Right atrium auricular region (tissue), 2 donors: ENCODE results near the gene OLFML2B. TPM values are rescaled to one million over a fixed set of nuclear protein-coding genes. Genes with fewer than 3 reads are reported as not detected.

ENCODE experiments used
- DNase-seq: peaks from one replicate; pipeline ENCODE4 v3.0.0-alpha.2; 2019; ENCODE audit warnings: low spot score
- H3K27ac ChIP-seq, 2 donors: fragments of 200-600 bp; sonication (generic); 1 replicate in 1 of 2; 2 replicates in 1 of 2; pipeline ENCODE4 v1.5.1; 2016 to 2019
- H3K27me3 ChIP-seq, 2 donors: fragments of 200-600 bp; sonication (generic); one replicate each; pipeline versions ENCODE4 v1.5.1 to v1.6.0; 2017 to 2019
- H3K36me3 ChIP-seq: fragments of 200-600 bp; sonication (generic); one replicate; pipeline ENCODE4 v1.5.1; 2016
- H3K4me1 ChIP-seq, 2 donors: fragments of 200-600 bp; sonication (generic); one replicate each; pipeline versions ENCODE4 v1.5.1 to v1.6.0; 2017 to 2019
- H3K4me3 ChIP-seq, 2 donors: fragments of 200-600 bp; sonication (generic); 1 replicate in 1 of 2; 2 replicates in 1 of 2; pipeline ENCODE4 v1.5.1; 2017 to 2019; ENCODE audit warnings: mild to moderate bottlenecking in 1 of 2, moderate library complexity in 1 of 2
- H3K9me3 ChIP-seq, 2 donors: fragments of 200-600 bp; sonication (generic); one replicate each; pipeline ENCODE4 v1.5.1; 2019
- CTCF ChIP-seq, 2 donors: fragments of 200-600 bp; sonication (generic); IDR thresholded peaks; one replicate each; pipeline ENCODE4 v1.5.1; 2019; ENCODE audit warnings: antibody characterized with exemption in 2 of 2
- total RNA-seq, 2 donors: library from RNA; depleted of rRNA; stranded (reverse); fragments of >200 nt; gene quantifications; one replicate each; pipeline ENCODE4 v1.1.0, GENCODE V29; 2016

Gene OLFML2B
- total RNA-seq, 2 donors from 2014 or later: 4.5 to 9.2 TPM

GRCh38 chr1:161999301-162000052 is 24.2 kb downstream of the OLFML2B start:
- no peak overlapping the region for H3K27ac ChIP-seq
- no peaks in the 10 kb centered on the region for H3K36me3 ChIP-seq
- no peak overlapping the region for H3K4me3 ChIP-seq
- TF ChIP-seq CTCF (IDR thresholded peaks at IDR 0.05): no peak
- no peaks in the 10 kb centered on the region for H3K27me3 ChIP-seq
- no peaks in the 10 kb centered on the region for H3K9me3 ChIP-seq
- no peaks in the 10 kb centered on the region for H3K4me1 ChIP-seq
- DNase-seq: no peak

GRCh38 chr1:161998811-161999210 is 24.9 kb downstream of the OLFML2B start:
- Histone ChIP-seq H3K27ac (no peak overlapping the region), H3K36me3 (no peaks in the 10 kb centered on the region)
- no peak for TF ChIP-seq CTCF (IDR thresholded peaks at IDR 0.05)

GRCh38 chr1:161997152-161997551 is 26.5 kb downstream of the OLFML2B start:
- Histone ChIP-seq H3K4me3 (no peak overlapping the region), H3K36me3 (no peaks in the 10 kb centered on the region), H3K9me3 (no peaks in the 10 kb centered on the region), H3K27ac (no peak overlapping the region), H3K4me1 (no peaks in the 10 kb centered on the region), H3K27me3 (no peaks in the 10 kb centered on the region)
- no peak for TF ChIP-seq CTCF (IDR thresholded peaks at IDR 0.05)
- DNase-seq: no peak

More at GRCh38 chr1:161998811-161999210, 24.9 kb downstream of the OLFML2B start:
- no peaks in the 10 kb centered on the region for H3K4me1 ChIP-seq
- no peaks in the 10 kb centered on the region for H3K27me3 ChIP-seq
- H3K9me3 ChIP-seq: no peaks in the 10 kb centered on the region
- no peak for DNase-seq
- H3K4me3 ChIP-seq: no peak overlapping the region

GRCh38 chr1:161994175-161994668 is 29.4 kb downstream of the OLFML2B start:
- Histone ChIP-seq H3K27me3 (no peaks in the 10 kb centered on the region), H3K36me3 (no peaks in the 10 kb centered on the region), H3K4me1 (no peaks in the 10 kb centered on the region), H3K27ac (no peak overlapping the region), H3K4me3 (no peak overlapping the region), H3K9me3 (no peaks in the 10 kb centered on the region)
- TF ChIP-seq CTCF (IDR thresholded peaks at IDR 0.05): no peak
- DNase-seq: no peak

GRCh38 chr1:161993576-161993975 is 30.1 kb downstream of the OLFML2B start:
- Histone ChIP-seq H3K27me3 (no peaks in the 10 kb centered on the region), H3K4me1 (no peaks in the 10 kb centered on the region), H3K9me3 (no peaks in the 10 kb centered on the region), H3K27ac (no peak overlapping the region), H3K4me3 (no peak overlapping the region), H3K36me3 (no peaks in the 10 kb centered on the region)
- TF ChIP-seq CTCF (IDR thresholded peaks at IDR 0.05): no peak
- no peak for DNase-seq
